Measurements from ENCODE around the gene ELP4. TPM values are rescaled to one million over a fixed set of nuclear protein-coding genes. Genes with fewer than 3 reads are reported as not detected.
"Not testable (repeated sequence)": the region's sequence is repeated elsewhere in the genome, so short reads cannot be mapped to it uniquely, and the experiment has no call there.

ELP4 gene
- total RNA-seq, 1 donor from 2014 or later: 16.7 TPM

DNA sequence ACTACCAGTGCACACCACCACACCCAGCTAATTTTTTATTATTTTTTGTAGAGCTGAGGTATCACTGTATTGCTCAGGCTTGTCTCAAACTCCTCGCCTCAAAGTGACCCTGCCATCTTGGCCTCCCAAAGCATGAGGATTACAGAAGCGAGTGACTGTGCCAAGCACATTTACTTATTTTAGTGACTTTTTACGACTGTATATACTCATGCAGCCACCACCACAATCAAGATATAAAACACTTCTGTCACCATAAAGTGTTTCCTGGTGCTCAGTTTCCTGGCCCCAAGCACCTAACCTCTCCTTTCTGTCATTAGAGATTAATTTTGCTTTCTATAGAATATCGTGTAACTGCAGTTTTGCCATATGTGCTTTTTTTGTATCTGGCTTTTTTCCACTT, 25.9 kb downstream of the ELP4 start:
- TF ChIP-seq, protein P1, sequence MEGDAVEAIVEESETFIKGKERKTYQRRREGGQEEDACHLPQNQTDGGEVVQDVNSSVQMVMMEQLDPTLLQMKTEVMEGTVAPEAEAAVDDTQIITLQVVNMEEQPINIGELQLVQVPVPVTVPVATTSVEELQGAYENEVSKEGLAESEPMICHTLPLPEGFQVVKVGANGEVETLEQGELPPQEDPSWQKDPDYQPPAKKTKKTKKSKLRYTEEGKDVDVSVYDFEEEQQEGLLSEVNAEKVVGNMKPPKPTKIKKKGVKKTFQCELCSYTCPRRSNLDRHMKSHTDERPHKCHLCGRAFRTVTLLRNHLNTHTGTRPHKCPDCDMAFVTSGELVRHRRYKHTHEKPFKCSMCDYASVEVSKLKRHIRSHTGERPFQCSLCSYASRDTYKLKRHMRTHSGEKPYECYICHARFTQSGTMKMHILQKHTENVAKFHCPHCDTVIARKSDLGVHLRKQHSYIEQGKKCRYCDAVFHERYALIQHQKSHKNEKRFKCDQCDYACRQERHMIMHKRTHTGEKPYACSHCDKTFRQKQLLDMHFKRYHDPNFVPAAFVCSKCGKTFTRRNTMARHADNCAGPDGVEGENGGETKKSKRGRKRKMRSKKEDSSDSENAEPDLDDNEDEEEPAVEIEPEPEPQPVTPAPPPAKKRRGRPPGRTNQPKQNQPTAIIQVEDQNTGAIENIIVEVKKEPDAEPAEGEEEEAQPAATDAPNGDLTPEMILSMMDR (conservative IDR thresholded peaks at IDR 0.05; ENCODE audit: low read depth, low read length): no peak
- DNase-seq (ENCODE audit: low read depth): no peak
- H3K4me3 ChIP-seq (ENCODE audit: low read depth, low read length): no peak overlapping the region

DNA sequence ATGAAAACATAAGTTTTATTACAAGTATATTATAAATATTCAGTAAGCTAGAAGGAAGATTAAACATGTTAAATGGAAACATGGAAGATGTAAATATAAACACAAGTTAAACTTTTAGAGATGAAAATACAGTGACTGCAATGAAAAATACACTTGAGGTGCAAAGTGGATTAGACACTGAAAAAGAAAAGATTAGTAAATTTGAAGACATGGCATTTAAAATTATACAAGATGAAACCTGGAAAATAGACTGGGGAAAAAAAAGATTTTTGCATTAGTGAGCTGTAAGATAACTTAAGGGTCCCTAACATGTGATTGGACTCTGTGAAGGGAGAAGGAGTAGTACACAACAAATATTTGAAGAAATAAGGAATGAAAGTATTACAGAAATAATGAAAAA, 33.3 kb downstream of the ELP4 start:
- DNase-seq (ENCODE audit: low read depth): no peak
- TF ChIP-seq, protein P1 (conservative IDR thresholded peaks at IDR 0.05; ENCODE audit: low read depth, low read length): no peak
- H3K4me3 ChIP-seq (ENCODE audit: low read depth, low read length): no peak overlapping the region

DNA sequence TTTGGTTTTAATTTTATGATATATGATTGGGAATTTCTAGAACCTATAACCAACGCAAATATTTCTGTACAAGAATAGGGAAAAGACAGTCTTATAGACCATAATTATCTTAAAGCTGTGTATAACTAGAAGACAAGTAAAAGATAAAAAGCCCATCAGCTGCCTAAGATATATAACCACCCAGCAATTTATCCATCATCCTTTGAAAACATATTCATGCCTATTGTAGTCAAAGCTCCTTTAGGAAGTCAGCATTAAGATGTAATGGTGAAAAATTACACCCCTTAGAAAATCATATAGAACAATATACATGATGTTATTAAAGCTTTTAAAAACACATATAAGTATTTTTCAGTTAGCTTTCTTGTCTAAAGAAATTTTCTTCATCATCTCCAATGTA, 46.4 kb downstream of the ELP4 start:
- no peak for DNase-seq (ENCODE audit: low read depth)
- no peak overlapping the region for H3K4me3 ChIP-seq (ENCODE audit: low read depth, low read length)
- TF ChIP-seq, protein P1 (conservative IDR thresholded peaks at IDR 0.05; ENCODE audit: low read depth, low read length): no peak

DNA sequence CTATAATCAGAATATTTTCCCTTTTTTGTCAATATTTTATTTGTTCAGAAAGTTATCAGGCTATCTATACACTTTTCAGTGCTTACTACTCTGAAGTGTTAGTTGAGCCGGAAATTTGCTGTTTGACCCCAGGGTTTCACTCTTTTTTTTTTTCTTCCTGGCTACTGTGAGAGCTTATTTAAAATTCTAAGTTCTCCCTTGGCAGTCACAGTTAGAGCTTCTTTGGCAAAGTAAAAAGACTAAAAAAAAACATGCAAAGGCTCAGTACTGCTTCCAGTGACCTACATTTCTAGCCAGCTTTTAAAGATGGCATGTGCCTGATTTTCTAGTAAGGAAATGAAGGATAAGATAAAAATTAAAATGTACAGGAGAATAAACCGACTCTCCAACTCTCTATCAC, 48.4 kb downstream of the ELP4 start:
- DNase-seq (ENCODE audit: low read depth): no peak
- TF ChIP-seq, protein P1 (conservative IDR thresholded peaks at IDR 0.05; ENCODE audit: low read depth, low read length): no peak
- H3K4me3 ChIP-seq (ENCODE audit: low read depth, low read length): no peak overlapping the region

DNA sequence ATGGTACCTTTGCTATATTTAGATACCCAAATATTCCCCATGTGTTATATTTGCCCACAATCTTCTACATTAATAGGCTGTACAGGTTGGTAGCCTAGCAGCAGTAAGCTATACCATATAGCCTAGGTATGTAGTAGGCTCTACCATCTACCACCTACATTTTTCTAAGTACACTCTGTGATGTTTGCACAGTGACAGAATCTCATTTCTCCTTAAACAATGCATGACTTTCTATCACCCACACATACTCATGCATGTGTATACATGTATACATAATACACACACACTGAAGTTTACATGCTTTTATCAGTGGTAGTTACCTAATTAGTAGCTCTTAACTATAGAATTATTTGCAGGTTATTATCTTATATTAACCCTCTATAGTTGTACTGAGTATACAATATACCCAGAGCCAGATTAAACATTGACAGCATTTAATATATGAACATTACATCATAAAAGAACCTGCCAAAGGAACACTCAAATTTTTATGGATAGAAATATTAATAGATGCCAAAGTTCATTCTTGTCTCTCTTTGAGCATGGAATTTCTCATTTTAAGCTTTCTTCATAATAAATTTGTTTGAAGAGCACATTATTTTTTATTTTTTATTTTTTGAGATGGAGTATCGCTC, 51.4 kb downstream of the ELP4 start:
- DNase-seq (ENCODE audit: low read depth): no peak
- TF ChIP-seq, protein P1 (conservative IDR thresholded peaks at IDR 0.05; ENCODE audit: low read depth, low read length): no peak

DNA sequence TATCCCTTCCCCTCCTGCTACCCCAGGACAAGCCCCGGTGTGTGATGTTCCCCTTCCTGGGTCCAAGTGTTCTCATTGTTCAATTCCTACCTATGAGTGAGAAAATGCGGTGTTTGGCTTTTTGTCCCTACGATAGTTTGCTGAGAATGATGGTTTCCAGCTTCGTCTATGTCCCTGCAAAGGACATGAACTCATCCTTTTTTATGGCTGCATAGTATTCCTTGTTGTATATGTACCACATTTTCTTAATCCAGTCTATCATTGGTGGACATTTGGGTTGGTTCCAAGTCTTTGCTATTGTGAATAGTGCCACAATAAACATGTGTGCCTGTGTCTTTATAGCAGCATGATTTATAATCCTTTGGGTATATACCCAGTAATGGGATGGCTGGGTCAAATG, 55.0 kb downstream of the ELP4 start:
- H3K4me3 ChIP-seq (ENCODE audit: low read depth, low read length): not testable (repeated sequence)

More for the DNA sequence above, 51.4 kb downstream of the ELP4 start:
- H3K4me3 ChIP-seq (ENCODE audit: low read depth, low read length): no peak overlapping the region

DNA sequence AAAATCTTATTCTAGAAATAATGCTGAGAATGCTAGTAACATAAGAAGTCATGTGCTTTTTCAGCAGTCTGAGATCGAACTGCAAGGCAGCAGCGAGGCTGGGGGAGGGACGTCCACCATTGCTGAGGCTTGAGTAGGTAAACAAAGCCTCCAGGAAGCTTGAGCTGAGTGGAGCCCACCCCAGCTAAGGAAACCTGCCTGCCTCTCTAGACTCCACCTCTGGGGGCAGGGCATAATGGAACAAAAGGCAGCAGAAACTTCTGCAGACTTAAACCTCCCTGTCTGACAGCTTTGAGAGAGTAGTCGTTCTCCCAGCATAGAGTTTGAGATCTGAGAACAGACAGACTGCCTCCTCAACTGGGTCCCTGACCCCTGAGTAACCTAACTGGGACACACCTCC, 64.6 kb downstream of the ELP4 start:
- not testable (repeated sequence) for DNase-seq (ENCODE audit: low read depth); H3K4me3 ChIP-seq (ENCODE audit: low read depth, low read length)

More for the DNA sequence above, 55.0 kb downstream of the ELP4 start:
- DNase-seq (ENCODE audit: low read depth): not testable (repeated sequence)

DNA sequence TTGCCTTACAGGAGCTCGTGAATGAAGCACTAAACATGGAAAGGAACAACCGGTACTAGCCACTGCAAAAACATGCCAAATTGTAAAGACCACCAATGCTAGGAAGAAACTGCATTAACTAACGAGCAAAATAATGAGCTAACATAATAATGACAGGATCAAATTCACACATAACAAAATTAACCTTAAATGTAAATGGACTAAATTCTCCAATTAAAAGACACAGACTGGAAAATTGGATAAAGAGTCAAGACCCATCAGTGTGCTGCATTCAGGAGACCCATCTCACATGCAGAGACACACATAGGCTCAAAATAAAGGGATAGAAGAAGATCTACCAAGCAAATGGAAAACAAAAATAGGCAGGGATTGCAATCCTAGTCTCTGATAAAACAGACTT, 66.2 kb downstream of the ELP4 start:
- not testable (repeated sequence) for DNase-seq (ENCODE audit: low read depth); H3K4me3 ChIP-seq (ENCODE audit: low read depth, low read length)

DNA sequence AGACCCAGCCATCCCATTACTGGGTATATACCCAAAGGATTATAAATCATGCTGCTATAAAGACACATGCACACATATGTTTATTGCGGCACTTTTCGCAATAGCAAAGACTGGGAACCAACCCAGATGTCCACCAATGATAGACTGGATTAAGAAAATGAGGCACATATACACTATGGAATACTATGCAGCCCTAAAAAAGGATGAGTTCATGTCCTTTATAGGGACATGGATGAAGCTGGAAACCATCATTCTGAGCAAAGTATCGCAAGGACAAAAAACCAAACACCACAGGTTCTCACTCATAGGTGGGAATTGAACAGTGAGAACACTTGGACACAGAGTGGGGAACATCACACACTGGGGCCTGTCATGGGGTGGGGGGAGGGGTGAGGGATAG, 69.8 kb downstream of the ELP4 start:
- DNase-seq (ENCODE audit: low read depth): not testable (repeated sequence)

More for the DNA sequence above, 69.8 kb downstream of the ELP4 start:
- H3K4me3 ChIP-seq (ENCODE audit: low read depth, low read length): not testable (repeated sequence)

Data from epithelial cell of proximal tubule (primary cell).